GM18873 (cell line): Measurements from ENCODE around the gene ATG16L2.

Experiments used
- ATAC-seq: cut with Tn5 transposase; IDR thresholded peaks from one replicate; pipeline ENCODE4 v1.9.1; 2021; ENCODE audit warnings: mild to moderate bottlenecking, moderate library complexity, moderate number of reproducible peaks; ENCODE audit not compliant: unreplicated experiment, low FRiP score

The ATG16L2 gene

DNA sequence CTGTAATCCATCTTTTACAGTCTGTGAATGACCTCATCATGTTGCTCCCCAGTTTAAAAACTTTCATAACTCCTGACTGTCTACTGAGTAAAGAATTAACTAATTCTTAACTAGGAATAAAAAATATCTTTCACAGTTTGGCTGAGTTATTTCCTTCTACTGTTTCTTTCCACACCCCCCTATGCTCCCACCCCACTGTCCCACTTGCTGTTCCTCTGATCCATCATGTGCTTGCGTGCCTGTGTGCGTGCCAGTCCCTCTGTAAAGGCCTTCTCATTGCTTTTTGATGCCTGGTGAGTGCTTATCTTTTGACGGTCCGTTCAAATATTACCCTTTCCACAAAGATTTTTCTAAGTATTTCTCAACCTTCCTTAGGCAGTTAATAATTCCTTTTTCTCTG, 55.6 kb downstream of the ATG16L2 start:
- ATAC-seq: no peak

- no peak for ATAC-seq
Measured at GRCh38 chr11:72871119-72871518, 56.9 kb downstream of the ATG16L2 start.

DNA sequence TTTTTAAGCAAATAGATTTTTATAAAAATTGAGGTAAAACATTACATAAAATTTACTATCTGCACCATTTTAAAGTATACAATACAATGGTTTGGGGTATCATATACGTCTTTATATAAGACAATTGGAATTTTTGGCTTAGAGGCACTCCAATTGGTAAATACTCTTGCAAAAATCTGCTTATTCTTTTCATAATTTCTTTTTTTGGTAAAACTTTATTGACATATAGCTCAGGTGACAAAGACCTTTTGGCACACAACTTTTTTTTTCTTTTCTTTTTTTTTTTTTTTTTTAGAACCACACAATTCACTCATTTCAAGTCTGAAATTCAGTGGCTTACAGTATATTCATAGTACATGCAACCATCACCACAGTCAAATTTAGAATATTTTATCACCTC, 57.8 kb downstream of the ATG16L2 start:
- ATAC-seq: no peak

DNA sequence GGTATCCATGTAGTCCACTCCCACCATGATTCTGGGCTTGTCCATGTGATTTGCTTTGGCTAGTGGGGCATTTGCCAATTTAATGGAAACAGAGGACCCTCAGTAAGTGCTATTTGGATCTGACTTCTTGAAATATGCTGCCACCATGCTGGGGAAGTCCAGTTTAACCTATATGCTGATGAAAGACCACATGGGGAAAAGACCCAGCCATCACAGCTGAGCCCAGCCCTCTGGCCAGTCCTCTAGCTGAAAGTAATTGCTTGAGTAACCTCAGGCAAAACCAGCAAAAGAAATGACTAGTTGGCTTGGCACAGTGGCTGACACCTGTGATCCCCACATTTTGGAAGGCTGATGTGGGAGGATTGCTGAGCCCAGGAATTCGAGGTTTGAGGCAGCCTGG, 61.5 kb downstream of the ATG16L2 start:
- no peak for ATAC-seq

GRCh38 chr11:72876147-72876546, 61.9 kb downstream of the ATG16L2 start:
- no peak for ATAC-seq
